Duodenal mucosa (tissue), 2 donors: ENCODE measurements around the gene DCXR.

ENCODE experiments used
- H3K27ac ChIP-seq: one replicate; pipeline ENCODE4 v1.7.0; 2013; ENCODE audit warnings: low read depth, low read length
- H3K27me3 ChIP-seq, 2 donors: one replicate each; pipeline ENCODE4 v1.7.0; 2013; ENCODE audit warnings: low read length in 2 of 2, control low read depth in 1 of 2; ENCODE audit not compliant: insufficient read depth in 2 of 2, control insufficient read depth in 1 of 2
- H3K36me3 ChIP-seq, 2 donors: one replicate each; pipeline ENCODE4 v1.7.0; 2013; ENCODE audit warnings: low read length in 2 of 2, control low read depth in 1 of 2; ENCODE audit not compliant: insufficient read depth in 2 of 2, control insufficient read depth in 1 of 2
- H3K4me1 ChIP-seq, 2 donors: one replicate each; pipeline ENCODE4 v1.7.0; 2013; ENCODE audit warnings: low read length in 2 of 2, control low read depth in 1 of 2; ENCODE audit not compliant: insufficient read depth in 2 of 2, control insufficient read depth in 1 of 2
- H3K4me3 ChIP-seq, 2 donors: one replicate each; pipeline ENCODE4 v1.7.0; 2013; ENCODE audit warnings: low read length in 2 of 2, low read depth in 1 of 2
- H3K9ac ChIP-seq, 2 donors: one replicate each; pipeline ENCODE4 v1.7.0; 2013; ENCODE audit warnings: low read length in 2 of 2, low read depth in 1 of 2
- H3K9me3 ChIP-seq, 2 donors: one replicate each; pipeline ENCODE4 v1.7.0; 2013; ENCODE audit warnings: low read length in 2 of 2, control low read depth in 1 of 2; ENCODE audit not compliant: control insufficient read depth in 1 of 2

DCXR gene

GRCh38 chr17:82016061-82016874, 21.2 kb downstream of the DCXR start:
- H3K9ac ChIP-seq = no peak overlapping the region
- H3K9me3 ChIP-seq = no peaks in the 10 kb centered on the region
- no peak overlapping the region for H3K4me3 ChIP-seq
- H3K27me3 ChIP-seq = no peaks in the 10 kb centered on the region
- peaks cover 7 to 18% of the 10 kb centered on the region in 2 donors for H3K4me1 ChIP-seq
- peaks cover 4 to 7% of the 10 kb centered on the region in 2 donors for H3K36me3 ChIP-seq
- no peak overlapping the region for H3K27ac ChIP-seq

GRCh38 chr17:82015311-82015971, 22.1 kb downstream of the DCXR start:
- no peak overlapping the region for H3K27ac ChIP-seq
- H3K4me3 ChIP-seq = no peak overlapping the region
- H3K27me3 ChIP-seq = no peaks in the 10 kb centered on the region
- H3K9ac ChIP-seq = no peak overlapping the region
- H3K4me1 ChIP-seq = peaks cover 6 to 10% of the 10 kb centered on the region in 2 donors
- no peaks in the 10 kb centered on the region for H3K9me3 ChIP-seq
- peaks cover 4 to 7% of the 10 kb centered on the region in 2 donors for H3K36me3 ChIP-seq

- Histone ChIP-seq H3K9ac (no peak overlapping the region), H3K4me3 (no peak overlapping the region), H3K36me3 (peaks cover 4 to 7% of the 10 kb centered on the region in 2 donors), H3K27me3 (no peaks in the 10 kb centered on the region), H3K9me3 (no peaks in the 10 kb centered on the region), H3K27ac (no peak overlapping the region), H3K4me1 (peaks cover under 1 to 5% of the 10 kb centered on the region in 2 donors)
Observed at GRCh38 chr17:82014971-82015310, 22.6 kb downstream of the DCXR start.

GRCh38 chr17:82014432-82014831, 23.1 kb downstream of the DCXR start:
- Histone ChIP-seq H3K27ac (no peak overlapping the region), H3K9me3 (no peaks in the 10 kb centered on the region), H3K4me1 (peaks cover 0 to 1% of the 10 kb centered on the region in 2 donors), H3K36me3 (peaks cover 4 to 7% of the 10 kb centered on the region in 2 donors), H3K4me3 (no peak overlapping the region), H3K27me3 (no peaks in the 10 kb centered on the region), H3K9ac (no peak overlapping the region)

GRCh38 chr17:82013772-82014321, 23.6 kb downstream of the DCXR start:
- Histone ChIP-seq H3K36me3 (peaks cover 4 to 7% of the 10 kb centered on the region in 2 donors), H3K27me3 (no peaks in the 10 kb centered on the region), H3K9me3 (no peaks in the 10 kb centered on the region), H3K4me3 (no peak overlapping the region), H3K9ac (no peak overlapping the region), H3K4me1 (no peaks in the 10 kb centered on the region), H3K27ac (no peak overlapping the region)

GRCh38 chr17:82013341-82013740, 24.2 kb downstream of the DCXR start:
- no peaks in the 10 kb centered on the region for H3K27me3 ChIP-seq
- no peak overlapping the region for H3K9ac ChIP-seq
- H3K9me3 ChIP-seq = no peaks in the 10 kb centered on the region
- H3K36me3 ChIP-seq = peaks cover 0 to 2% of the 10 kb centered on the region in 2 donors
- no peaks in the 10 kb centered on the region for H3K4me1 ChIP-seq
- H3K4me3 ChIP-seq = no peak overlapping the region
- H3K27ac ChIP-seq = no peak overlapping the region

- Histone ChIP-seq H3K9me3 (no peaks in the 10 kb centered on the region), H3K4me3 (no peak overlapping the region), H3K27ac (no peak overlapping the region), H3K4me1 (no peaks in the 10 kb centered on the region), H3K36me3 (no peaks in the 10 kb centered on the region), H3K9ac (no peak overlapping the region), H3K27me3 (no peaks in the 10 kb centered on the region)
Observed at GRCh38 chr17:82012640-82013295, 24.7 kb downstream of the DCXR start.

GRCh38 chr17:82012261-82012639, 25.2 kb downstream of the DCXR start:
- Histone ChIP-seq H3K9me3 (no peaks in the 10 kb centered on the region), H3K9ac (no peak overlapping the region), H3K27me3 (no peaks in the 10 kb centered on the region), H3K4me3 (no peak overlapping the region), H3K36me3 (no peaks in the 10 kb centered on the region), H3K4me1 (no peaks in the 10 kb centered on the region), H3K27ac (no peak overlapping the region)

- Histone ChIP-seq H3K27me3 (no peaks in the 10 kb centered on the region), H3K4me1 (no peaks in the 10 kb centered on the region), H3K9ac (no peak overlapping the region), H3K4me3 (no peak overlapping the region), H3K9me3 (no peaks in the 10 kb centered on the region), H3K27ac (no peak overlapping the region), H3K36me3 (no peaks in the 10 kb centered on the region)
Observed at GRCh38 chr17:82011617-82012187, 25.8 kb downstream of the DCXR start.
